ENCODE results near the gene PDE9A.

Gene PDE9A

GRCh38 chr21:42734323-42734971 is 81.0 kb downstream of the PDE9A start:
- TF ChIP-seq POLR2AphosphoS5 (IDR thresholded peaks at IDR 0.05; ENCODE audit: low read depth, low read length) (no peak), SIN3A (IDR thresholded peaks at IDR 0.05; ENCODE audit: borderline replicate concordance, insufficient read depth, low read length) (no peak), FOXP2 (optimal IDR thresholded peaks at IDR 0.05; ENCODE audit: borderline replicate concordance, extremely low read depth, extremely low read length, insufficient read depth) (no peak), TAF1 (IDR thresholded peaks at IDR 0.05; ENCODE audit: borderline replicate concordance, insufficient read depth, low read length) (no peak), REST (IDR thresholded peaks at IDR 0.05; ENCODE audit: insufficient read depth in 1 of 2, low read depth in 2 of 2, low read length in 2 of 2) (no peak)

GRCh38 chr21:42735061-42735460 is 81.6 kb downstream of the PDE9A start:
- TF ChIP-seq REST (IDR thresholded peaks at IDR 0.05; ENCODE audit: insufficient read depth in 1 of 2, low read depth in 2 of 2, low read length in 2 of 2) = no peak

GRCh38 chr21:42735944-42736343 is 82.5 kb downstream of the PDE9A start:
- TF ChIP-seq SIN3A (IDR thresholded peaks at IDR 0.05; ENCODE audit: borderline replicate concordance, insufficient read depth, low read length) (no peak), REST (IDR thresholded peaks at IDR 0.05; ENCODE audit: insufficient read depth in 1 of 2, low read depth in 2 of 2, low read length in 2 of 2) (no peak), TAF1 (IDR thresholded peaks at IDR 0.05; ENCODE audit: borderline replicate concordance, insufficient read depth, low read length) (no peak), POLR2AphosphoS5 (IDR thresholded peaks at IDR 0.05; ENCODE audit: low read depth, low read length) (no peak), FOXP2 (optimal IDR thresholded peaks at IDR 0.05; ENCODE audit: borderline replicate concordance, extremely low read depth, extremely low read length, insufficient read depth) (no peak)

- no peak for TF ChIP-seq REST (IDR thresholded peaks at IDR 0.05; ENCODE audit: insufficient read depth in 1 of 2, low read depth in 2 of 2, low read length in 2 of 2)
- no peak for TF ChIP-seq TAF1 (IDR thresholded peaks at IDR 0.05; ENCODE audit: borderline replicate concordance, insufficient read depth, low read length)
- TF ChIP-seq FOXP2 (optimal IDR thresholded peaks at IDR 0.05; ENCODE audit: borderline replicate concordance, extremely low read depth, extremely low read length, insufficient read depth) = no peak
- no peak for TF ChIP-seq POLR2AphosphoS5 (IDR thresholded peaks at IDR 0.05; ENCODE audit: low read depth, low read length)
These were observed 83.4 kb downstream of the PDE9A start for GRCh38 chr21:42736646-42737350.
